Heart right ventricle (tissue), 16 donors: Measurements from ENCODE around the gene LARGE1. TPM values are rescaled to one million over a fixed set of nuclear protein-coding genes. Genes with fewer than 3 reads are reported as not detected.
A peak's percentile ranks its signal among the peaks of the same experiment; 100 is the strongest.

ENCODE experiments used
- ATAC-seq, 8 donors: fragments of 200-7000 bp; cut with Tn5 transposase; one replicate each; pipeline ENCODE4 v1.9.1; 2020; ENCODE audit warnings: mild to moderate bottlenecking in 8 of 8, moderate library complexity in 8 of 8, moderate number of reproducible peaks in 1 of 8
- DNase-seq, 2 donors: peaks; one replicate each; pipeline ENCODE4 v3.0.0-alpha.2; 2020
- H3K27ac ChIP-seq, 10 donors: fragments of 200-600 bp; sonication (generic) in 2 of 10; one replicate each; pipeline versions ENCODE4 v1.5.0 to v1.8.0; 2020 to 2022; ENCODE audit warnings: mild to moderate bottlenecking in 3 of 10
- H3K27me3 ChIP-seq, 7 donors: fragments of 200-600 bp; one replicate each; pipeline ENCODE4 v1.8.0; 2021 to 2022; ENCODE audit warnings: mild to moderate bottlenecking in 2 of 7
- H3K36me3 ChIP-seq, 9 donors: fragments of 200-600 bp; sonication (generic) in 1 of 9; one replicate each; pipeline versions ENCODE4 v1.5.0 to v1.8.0; 2020 to 2022; ENCODE audit warnings: mild to moderate bottlenecking in 2 of 9
- H3K4me1 ChIP-seq, 9 donors: fragments of 200-600 bp; sonication (generic) in 1 of 9; one replicate each; pipeline versions ENCODE4 v1.5.0 to v1.8.0; 2020 to 2022; ENCODE audit warnings: mild to moderate bottlenecking in 4 of 9
- H3K4me3 ChIP-seq, 10 donors: fragments of 200-600 bp; sonication (generic) in 2 of 10; one replicate each; pipeline versions ENCODE4 v1.5.0 to v1.8.0; 2020 to 2022; ENCODE audit warnings: mild to moderate bottlenecking in 7 of 10, moderate library complexity in 2 of 10
- H3K9me3 ChIP-seq, 11 donors: fragments of 200-600 bp in 10 of 11; sonication (generic) in 2 of 11; one replicate each; pipeline versions ENCODE4 v1.5.0 to v1.8.0; 2013 to 2022; ENCODE audit warnings: mild to moderate bottlenecking in 2 of 11, control low read depth in 1 of 11, moderate library complexity in 1 of 11
- WGBS, 2 donors: extraction: QIAGEN DNeasy Blood & Tissue Kit; methylation state at CpG; one replicate each; pipeline ENCODE4 v1.1.7; 2013; ENCODE audit warnings: inconsistent platforms in 1 of 2; 5-methylcytosine and 5-hydroxymethylcytosine counted together
- intact Hi-C, 10 donors: fragments of 100-400 bp; cut with DNase I; formaldehyde crosslinking; loops; one replicate each; pipeline versions ENCODE4 v1.11.1 to v1.14.2; 2022
- polyA plus RNA-seq, 2 donors: library from polyadenylated mRNA; stranded (reverse); fragments of 200-250 nt; gene quantifications; one replicate each; pipeline ENCODE4 v1.2.3, GENCODE V29; 2013
- total RNA-seq, 10 donors: library from RNA; stranded (reverse); fragmentation: NEBNext Ultra II Directional in 3 of 10; extraction: Animal tissue kit (Norgen Biotek cat#: 25700) in 3 of 10; gene quantifications; one replicate each; pipeline versions ENCODE4 v1.2.1 to v1.2.4, GENCODE V29; 2021 to 2023
- TF ChIP-seq, protein P1 (sequence below), 9 donors: fragments of 200-600 bp; sonication (generic) in 2 of 9; IDR thresholded peaks; one replicate each; pipeline versions ENCODE4 v1.5.0 to v1.8.0; 2021 to 2022; ENCODE audit warnings: antibody characterized with exemption in 9 of 9, mild to moderate bottlenecking in 5 of 9, moderate library complexity in 1 of 9
- donor health status: Arrhythmogenic right ventricular cardiomyopathy.
- donor health status: ischemic (EF 13 %, LVEDD 7.1; RV severe dilation, severe dysfunction).
- donor health status: healthy with polysubstance abuse.
- donor health status: DM: no; HTN: yes; CAD: no.
- donor health status: DM: no; HTN: no; CAD: no.
- donor health status: ischemic (EF 25% LVEDD 6.9; RV normal size, moderate dysfunction).
- donor health status: ischemic (EF 25% LVEDD 5.7; RV mildly dilated, moderate dysfunction).
- donor health status: healthy.
- donor health status: DM: yes; HTN: yes; CAD: no.
- donor health status: Ischemic cardiomyopathy.
- donor health status: ischemic (EF 35%, LVEDD 5.7; RV mildly dilated, moderate dysfunction).
- donor health status: nonischemic (EF 11% LVEDD 7.7; RV severe dilation, severe dysfunction).
- donor health status: DM: yes; HTN: yes; CAD: no.
- donor health status: PGD.
- donor health status: ischemic (EF 29% LVEDD 5.4; RV normal size, mild dysfunction).
- donor health status: nonischemic (EF 23%, LVEDD 6.1; RV moderate dilation, normal function).

LARGE1 gene
- total and polyA plus RNA-seq, 12 donors, result 33.7 to 184 (median 144) TPM

DNA sequence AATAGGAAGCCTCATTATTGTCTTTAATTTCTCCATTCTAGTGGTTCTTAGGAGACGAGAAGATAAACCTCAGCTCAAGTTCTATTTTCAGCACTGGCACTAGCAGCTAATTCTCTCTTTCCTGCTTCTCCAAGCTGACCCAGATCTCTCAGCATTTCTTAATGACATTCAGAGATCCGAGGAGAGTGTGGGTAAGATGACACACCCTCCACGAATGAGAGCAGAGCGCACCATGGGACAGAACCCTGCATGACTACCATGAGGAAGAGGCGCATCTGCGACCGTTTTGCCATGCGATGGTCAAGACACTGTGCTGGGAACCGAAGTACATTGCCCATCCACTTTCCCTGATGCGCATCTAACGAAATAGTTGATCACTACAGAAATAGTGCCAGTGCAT is 241.8 kb downstream of the LARGE1 start:
- intact Hi-C loops, result loop anchor here in 1 of 10 donors (10.0 kb wide), 1 partner anchor 236 kb away; no protein-coding TSS in a partner anchor
- ATAC-seq (peak in 1 of 8 donors; percentile 18), DNase-seq (no peak)
- Histone ChIP-seq H3K27ac (no peak overlapping the region), H3K4me3 (no peak overlapping the region), H3K4me1 (peaks cover 0 to 27% (median 12%) of the 10 kb centered on the region in 9 donors), H3K9me3 (peaks cover 0 to 9% (median 0%) of the 10 kb centered on the region in 11 donors), H3K27me3 (no peaks in the 10 kb centered on the region), H3K36me3 (no peaks in the 10 kb centered on the region)
- WGBS, 2 donors, result 79 to 80% methylated on average over 11 of the region's 11 CpGs
- TF ChIP-seq, protein P1, sequence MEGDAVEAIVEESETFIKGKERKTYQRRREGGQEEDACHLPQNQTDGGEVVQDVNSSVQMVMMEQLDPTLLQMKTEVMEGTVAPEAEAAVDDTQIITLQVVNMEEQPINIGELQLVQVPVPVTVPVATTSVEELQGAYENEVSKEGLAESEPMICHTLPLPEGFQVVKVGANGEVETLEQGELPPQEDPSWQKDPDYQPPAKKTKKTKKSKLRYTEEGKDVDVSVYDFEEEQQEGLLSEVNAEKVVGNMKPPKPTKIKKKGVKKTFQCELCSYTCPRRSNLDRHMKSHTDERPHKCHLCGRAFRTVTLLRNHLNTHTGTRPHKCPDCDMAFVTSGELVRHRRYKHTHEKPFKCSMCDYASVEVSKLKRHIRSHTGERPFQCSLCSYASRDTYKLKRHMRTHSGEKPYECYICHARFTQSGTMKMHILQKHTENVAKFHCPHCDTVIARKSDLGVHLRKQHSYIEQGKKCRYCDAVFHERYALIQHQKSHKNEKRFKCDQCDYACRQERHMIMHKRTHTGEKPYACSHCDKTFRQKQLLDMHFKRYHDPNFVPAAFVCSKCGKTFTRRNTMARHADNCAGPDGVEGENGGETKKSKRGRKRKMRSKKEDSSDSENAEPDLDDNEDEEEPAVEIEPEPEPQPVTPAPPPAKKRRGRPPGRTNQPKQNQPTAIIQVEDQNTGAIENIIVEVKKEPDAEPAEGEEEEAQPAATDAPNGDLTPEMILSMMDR (IDR thresholded peaks at IDR 0.05), result no peak

DNA sequence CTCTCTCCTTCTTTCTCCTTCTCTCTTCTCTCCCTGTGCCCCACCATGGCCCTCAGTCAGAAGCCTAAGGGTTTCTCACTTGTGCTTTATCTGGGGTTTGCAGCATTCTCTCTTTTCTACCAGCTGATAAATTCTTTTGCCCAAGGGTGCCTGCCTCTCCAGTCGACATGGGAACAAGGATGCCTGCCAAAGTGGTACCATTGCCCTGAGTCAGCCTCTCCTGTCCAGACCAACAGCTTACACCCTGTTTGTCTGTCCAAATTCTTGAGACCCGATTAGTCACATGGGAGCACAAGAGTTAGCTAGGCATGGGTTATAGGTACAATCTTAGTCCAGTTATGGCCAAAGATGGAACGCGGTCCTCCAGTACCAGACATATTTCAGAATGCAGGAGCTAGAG is 242.7 kb downstream of the LARGE1 start:
- TF ChIP-seq, protein P1 (IDR thresholded peaks at IDR 0.05), result no peak
- intact Hi-C loops, result loop anchor here in 1 of 10 donors (10.0 kb wide), 1 partner anchor 237 kb away; no protein-coding TSS in a partner anchor
- DNase-seq (no peak), ATAC-seq (peak in 5 of 8 donors; percentile 52 to 77 (median 70))
- Histone ChIP-seq H3K27ac (no peak overlapping the region), H3K4me1 (peaks cover 0 to 25% (median 12%) of the 10 kb centered on the region in 9 donors), H3K27me3 (no peaks in the 10 kb centered on the region), H3K36me3 (no peaks in the 10 kb centered on the region), H3K4me3 (no peak overlapping the region), H3K9me3 (peaks cover 0 to under 1% (median 0%) of the 10 kb centered on the region in 11 donors)
- 56 to 58% methylated on average over 4 of the region's 4 CpGs for WGBS, 2 donors

DNA sequence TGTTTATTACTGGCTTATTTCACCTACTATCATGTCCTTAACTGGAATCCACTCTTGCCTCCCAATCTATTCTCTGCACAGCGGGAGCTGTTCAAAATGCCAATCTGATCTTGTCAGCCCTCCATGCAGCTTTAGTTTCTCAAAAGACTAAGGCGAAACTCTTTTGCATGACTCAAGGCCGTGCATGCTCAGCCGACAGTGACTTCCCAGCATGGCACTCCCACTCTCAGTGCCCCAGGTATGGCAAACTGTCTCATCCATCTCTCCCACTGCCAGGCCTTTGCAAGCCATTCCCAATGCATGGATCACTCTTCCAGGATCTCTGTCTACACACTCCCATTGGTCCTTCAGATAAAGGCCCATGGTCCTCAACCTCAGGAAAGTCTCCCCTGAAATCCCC is 245.9 kb downstream of the LARGE1 start:
- Histone ChIP-seq H3K4me3 (no peak overlapping the region), H3K9me3 (no peaks in the 10 kb centered on the region), H3K4me1 (peaks cover 0 to 53% (median 23%) of the 10 kb centered on the region in 9 donors), H3K36me3 (no peaks in the 10 kb centered on the region), H3K27me3 (no peaks in the 10 kb centered on the region), H3K27ac (no peak overlapping the region)
- TF ChIP-seq, protein P1 (IDR thresholded peaks at IDR 0.05), result no peak
- ATAC-seq (no peak), DNase-seq (no peak)
- intact Hi-C loops, result loop anchor here in 1 of 10 donors (10.0 kb wide), 1 partner anchor 240 kb away; no protein-coding TSS in a partner anchor
- 72 to 82% methylated on average over 4 of the region's 4 CpGs for WGBS, 2 donors

DNA sequence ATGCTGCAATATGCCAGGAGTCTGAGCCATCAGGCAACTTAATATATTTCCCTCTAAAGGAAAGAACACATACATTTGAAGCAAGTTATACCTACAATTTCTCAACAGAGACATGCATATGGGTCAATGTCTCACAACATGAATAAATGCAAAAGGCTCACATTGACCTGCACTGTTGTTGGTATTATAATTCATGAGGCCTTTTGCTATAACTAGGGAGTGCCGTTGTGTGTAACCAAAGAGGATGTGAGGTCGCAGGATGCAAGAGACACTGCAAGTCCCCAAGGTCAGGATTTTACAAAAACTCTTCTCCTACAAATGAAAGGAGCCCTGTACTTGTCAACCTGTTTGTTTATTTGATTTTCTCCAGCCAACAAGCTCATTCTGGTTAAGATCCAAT is 250.5 kb downstream of the LARGE1 start:
- ATAC-seq, result no peak

More for the DNA sequence above, 250.5 kb downstream of the LARGE1 start:
- 48 to 52% methylated on average over 2 of the region's 2 CpGs for WGBS, 2 donors
- Histone ChIP-seq H3K36me3 (no peaks in the 10 kb centered on the region), H3K4me3 (no peak overlapping the region), H3K27me3 (no peaks in the 10 kb centered on the region), H3K27ac (no peak overlapping the region), H3K9me3 (no peaks in the 10 kb centered on the region), H3K4me1 (peaks cover 0 to 78% (median 46%) of the 10 kb centered on the region in 9 donors)
- no peak for DNase-seq
- intact Hi-C loops, result loop anchor here in 2 of 10 donors (10.0 kb wide), 1 partner anchor 245 kb away; no protein-coding TSS in a partner anchor
- TF ChIP-seq, protein P1 (IDR thresholded peaks at IDR 0.05), result no peak
